Measurements from ENCODE around the gene TRIM24.
A peak's percentile ranks its signal among the peaks of the same experiment; 100 is the strongest.

TRIM24 gene

GRCh38 chr7:138579671-138580070 is 119.6 kb downstream of the TRIM24 start:
- DNase-seq: no peak

- no peak for DNase-seq
Measured at GRCh38 chr7:138581065-138581464, 121.0 kb downstream of the TRIM24 start.

GRCh38 chr7:138584283-138584682 is 124.2 kb downstream of the TRIM24 start:
- no peak for DNase-seq

GRCh38 chr7:138584696-138585095 is 124.6 kb downstream of the TRIM24 start:
- DNase-seq: no peak

- DNase-seq: no peak
Measured at GRCh38 chr7:138585283-138585993, 125.4 kb downstream of the TRIM24 start.

- DNase-seq: no peak
Measured at GRCh38 chr7:138587485-138587884, 127.4 kb downstream of the TRIM24 start.

GRCh38 chr7:138588986-138589385 is 128.9 kb downstream of the TRIM24 start:
- no peak for DNase-seq

- no peak for DNase-seq
Measured at GRCh38 chr7:138590154-138590553, 130.1 kb downstream of the TRIM24 start.

- no peak for DNase-seq
Measured at GRCh38 chr7:138595454-138595853, 135.4 kb downstream of the TRIM24 start.

- DNase-seq: no peak
Measured at GRCh38 chr7:138602451-138602850, 142.4 kb downstream of the TRIM24 start.

GRCh38 chr7:138603549-138604318 is 143.7 kb downstream of the TRIM24 start:
- no peak for DNase-seq

- no peak for DNase-seq
Measured at GRCh38 chr7:138606236-138606635, 146.2 kb downstream of the TRIM24 start.

- DNase-seq: no peak
Measured at GRCh38 chr7:138607216-138608126, 147.4 kb downstream of the TRIM24 start.

GRCh38 chr7:138608275-138608674 is 148.2 kb downstream of the TRIM24 start:
- peak in 1 of 5 experiments; percentile 44 for DNase-seq

- no peak for DNase-seq
Measured at GRCh38 chr7:138610671-138611170, 150.7 kb downstream of the TRIM24 start.

- no peak for DNase-seq
Measured at GRCh38 chr7:138613630-138614029, 153.6 kb downstream of the TRIM24 start.

- DNase-seq: no peak
Measured at GRCh38 chr7:138616085-138616484, 156.0 kb downstream of the TRIM24 start.

GRCh38 chr7:138618506-138618905 is 158.4 kb downstream of the TRIM24 start:
- no peak for DNase-seq

GRCh38 chr7:138618933-138619332 is 158.9 kb downstream of the TRIM24 start:
- DNase-seq: no peak

GRCh38 chr7:138622841-138623240 is 162.8 kb downstream of the TRIM24 start:
- no peak for DNase-seq

- peak in 1 of 5 experiments; percentile 78 for DNase-seq
Measured at GRCh38 chr7:138625084-138625848, 165.2 kb downstream of the TRIM24 start.

- DNase-seq: peak in 1 of 5 experiments; percentile 69
Measured at GRCh38 chr7:138625849-138626230, 165.8 kb downstream of the TRIM24 start.
